Gastrocnemius medialis (tissue), 4 donors: ENCODE results near the gene AMIGO3.

Experiments
- CTCF ChIP-seq, 5 experiments: fragments of 450-650 bp in 3 of 5; fragments of 200-600 bp in 2 of 5; sonication (generic) in 2 of 5; IDR thresholded peaks in 4 of 5; conservative IDR thresholded peaks in 1 of 5; 1 replicate in 4 of 5; 2 replicates in 1 of 5; pipeline ENCODE4 v1.5.1; 2016 to 2019; ENCODE audit warnings: antibody characterized with exemption in 5 of 5, mild to moderate bottlenecking in 3 of 5, moderate library complexity in 3 of 5
- POLR2A ChIP-seq, 2 donors: fragments of 450-650 bp; IDR thresholded peaks; one replicate each; pipeline ENCODE4 v1.6.1; 2017; ENCODE audit warnings: antibody characterized with exemption in 2 of 2, mild to moderate bottlenecking in 2 of 2, moderate library complexity in 2 of 2

- TF ChIP-seq CTCF (IDR thresholded peaks at IDR 0.05 in 4 of 5, conservative IDR thresholded peaks at IDR 0.05 in 1 of 5): no peak
- no peak for TF ChIP-seq POLR2A (IDR thresholded peaks at IDR 0.05)
Observed at GRCh38 chr3:49709852-49710251, 9.6 kb downstream of the AMIGO3 start.
